Type B pancreatic cell (in vitro differentiated cells): ENCODE measurements around the gene EPB41L2. TPM values are rescaled to one million over a fixed set of nuclear protein-coding genes. Genes with fewer than 3 reads are reported as not detected.
"Not testable (repeated sequence)": the region's sequence is repeated elsewhere in the genome, so short reads cannot be mapped to it uniquely, and the experiment has no call there.

Source experiments
- DNase-seq: peaks from one replicate; pipeline ENCODE4 v3.0.0; 2021; ENCODE audit warnings: mixed read lengths; ENCODE audit not compliant: unreplicated experiment; ENCODE audit errors: extremely low spot score
- H3K27ac Mint-ChIP-seq: 2 replicates; pipeline ENCODE4 v1.8.0; 2021; ENCODE audit warnings: mild to moderate bottlenecking, mixed read lengths
- H3K27me3 Mint-ChIP-seq: 2 replicates; pipeline ENCODE4 v1.8.0; 2021; ENCODE audit warnings: mixed read lengths
- H3K36me3 Mint-ChIP-seq: 2 replicates; pipeline ENCODE4 v1.8.0; 2021; ENCODE audit warnings: mixed read lengths
- H3K4me1 Mint-ChIP-seq: one replicate; pipeline ENCODE4 v1.8.0; 2021; ENCODE audit warnings: mixed read lengths; ENCODE audit not compliant: unreplicated experiment
- H3K4me3 Mint-ChIP-seq: 2 replicates; pipeline ENCODE4 v1.8.0; 2021; ENCODE audit warnings: mild to moderate bottlenecking, mixed read lengths
- H3K9me3 Mint-ChIP-seq: 2 replicates; pipeline ENCODE4 v1.8.0; 2021; ENCODE audit warnings: mixed read lengths
- CTCF ChIP-seq: fragments of 200-600 bp; sonication (generic); conservative IDR thresholded peaks from 2 replicates; pipeline ENCODE4 v1.5.0; 2021; ENCODE audit warnings: antibody characterized with exemption, mild to moderate bottlenecking
- total RNA-seq: library from RNA; stranded (reverse); gene quantifications from 2 replicates; pipeline ENCODE4 v1.2.1, GENCODE V29; 2021; ENCODE audit warnings: low replicate concordance

Gene EPB41L2
- total RNA-seq, 1 donor from 2014 or later, result 74.8 TPM

GRCh38 chr6:130947464-130947863 is 115.6 kb downstream of the EPB41L2 start:
- Mint-ChIP-seq H3K4me1 (peaks cover 5% of the 10 kb centered on the region), H3K4me3 (no peak overlapping the region), H3K27ac (no peak overlapping the region), H3K27me3 (no peaks in the 10 kb centered on the region), H3K9me3 (no peaks in the 10 kb centered on the region), H3K36me3 (peaks cover 3% of the 10 kb centered on the region)
- DNase-seq, result no peak
- no peak for TF ChIP-seq CTCF

GRCh38 chr6:130946076-130946475 is 117.0 kb downstream of the EPB41L2 start:
- peaks cover 5% of the 10 kb centered on the region for H3K4me1 Mint-ChIP-seq
- no peak overlapping the region for H3K4me3 Mint-ChIP-seq
- DNase-seq, result no peak
- H3K27ac Mint-ChIP-seq, result no peak overlapping the region
- no peaks in the 10 kb centered on the region for H3K9me3 Mint-ChIP-seq
- no peaks in the 10 kb centered on the region for H3K27me3 Mint-ChIP-seq
- TF ChIP-seq CTCF, result no peak
- H3K36me3 Mint-ChIP-seq, result peaks cover 3% of the 10 kb centered on the region

GRCh38 chr6:130945401-130945919 is 117.6 kb downstream of the EPB41L2 start:
- Mint-ChIP-seq H3K9me3 (no peaks in the 10 kb centered on the region), H3K4me3 (no peak overlapping the region), H3K27ac (no peak overlapping the region), H3K27me3 (no peaks in the 10 kb centered on the region), H3K36me3 (peaks cover 3% of the 10 kb centered on the region), H3K4me1 (peaks cover 5% of the 10 kb centered on the region)
- DNase-seq, result no peak
- TF ChIP-seq CTCF, result no peak

GRCh38 chr6:130944486-130944885 is 118.6 kb downstream of the EPB41L2 start:
- no peaks in the 10 kb centered on the region for H3K27me3 Mint-ChIP-seq
- H3K36me3 Mint-ChIP-seq, result peaks cover 3% of the 10 kb centered on the region
- no peaks in the 10 kb centered on the region for H3K9me3 Mint-ChIP-seq
- no peak overlapping the region for H3K27ac Mint-ChIP-seq
- DNase-seq, result no peak
- no peak overlapping the region for H3K4me3 Mint-ChIP-seq
- no peak for TF ChIP-seq CTCF
- peaks cover 5% of the 10 kb centered on the region for H3K4me1 Mint-ChIP-seq

GRCh38 chr6:130943738-130944137 is 119.3 kb downstream of the EPB41L2 start:
- Mint-ChIP-seq H3K4me1 (peaks cover 5% of the 10 kb centered on the region), H3K27ac (no peak overlapping the region), H3K4me3 (no peak overlapping the region), H3K27me3 (no peaks in the 10 kb centered on the region), H3K9me3 (no peaks in the 10 kb centered on the region), H3K36me3 (peaks cover 3% of the 10 kb centered on the region)
- no peak for TF ChIP-seq CTCF
- DNase-seq, result no peak

GRCh38 chr6:130942752-130943151 is 120.3 kb downstream of the EPB41L2 start:
- peaks cover 11% of the 10 kb centered on the region for H3K4me1 Mint-ChIP-seq
- not testable (repeated sequence) for H3K36me3 Mint-ChIP-seq, H3K27ac Mint-ChIP-seq, H3K4me3 Mint-ChIP-seq, H3K9me3 Mint-ChIP-seq, H3K27me3 Mint-ChIP-seq, DNase-seq
